Measurements from ENCODE around the gene LRP5.

- TF ChIP-seq CTCF (IDR thresholded peaks at IDR 0.05; ENCODE audit: low read depth, low read length): no peak
- TF ChIP-seq POLR2A (IDR thresholded peaks at IDR 0.05; ENCODE audit: extremely low read depth, insufficient read length): no peak
- no peak for TF ChIP-seq MAX (IDR thresholded peaks at IDR 0.05; ENCODE audit: low read depth, low read length)
- no peak for TF ChIP-seq MYC (IDR thresholded peaks at IDR 0.05; ENCODE audit: low read depth, low read length)
These were observed 37.3 kb downstream of the LRP5 start for GRCh38 chr11:68349461-68350249.
